Endothelial cell of umbilical vein (primary cell): ENCODE results near the gene TRABD2A. TPM values are rescaled to one million over a fixed set of nuclear protein-coding genes. Genes with fewer than 3 reads are reported as not detected.

Experiments
- BruUV-seq: library from RNA; stranded (reverse); fragments of 400-500 nt; replicated peaks from 2 replicates; lab custom pipeline; 2021; lab: Mats Ljungman, UMichigan
- CTCF ChIA-PET: fragments of 300-600, 350-600 bp; sonication (Branson Sonifier 250); formaldehyde crosslinking; loops from one replicate; lab custom pipeline; 2021; ENCODE audit warnings: antibody characterized with exemption, inconsistent platforms; lab: Charles Lee
- POLR2A ChIA-PET: fragments of 300-600, 350-600 bp; sonication (Branson Sonifier 250); formaldehyde crosslinking; loops from one replicate; lab custom pipeline; 2021; ENCODE audit warnings: antibody characterized with exemption, inconsistent platforms; lab: Charles Lee
- DNase-seq: peaks from one replicate; pipeline ENCODE4 v3.0.0-alpha.2; 2011; ENCODE audit warnings: low read depth, low spot score
- FAIRE-seq: peaks from 2 replicates; lab custom pipeline; 2011; peaks lifted over from hg19 to GRCh38; lab: Jason Lieb, UNC
- H2AFZ ChIP-seq: 2 replicates; pipeline ENCODE4 v1.6.0; 2012; ENCODE audit warnings: low read depth, low read length, control low read depth, inconsistent platforms
- H3K27ac ChIP-seq: 2 replicates; pipeline ENCODE4 v1.5.1; 2011; ENCODE audit warnings: low read depth, mild to moderate bottlenecking, control low read depth, low read length, moderate library complexity; ENCODE audit not compliant: insufficient read depth
- H3K27me3 ChIP-seq, 2 experiments: 2 replicates each; pipeline versions ENCODE4 v1.6.0 to v1.6.1; 2011; ENCODE audit warnings: low read length in 2 of 2, mixed read lengths in 1 of 2; ENCODE audit not compliant: control insufficient read depth in 2 of 2, insufficient read depth in 2 of 2
- H3K36me3 ChIP-seq, 2 experiments: 2 replicates in 1 of 2; 3 replicates in 1 of 2; pipeline ENCODE4 v1.5.1; 2011; ENCODE audit warnings: low read length in 2 of 2, mild to moderate bottlenecking in 1 of 2, moderate library complexity in 1 of 2; ENCODE audit not compliant: control insufficient read depth in 2 of 2, insufficient read depth in 2 of 2; ENCODE audit errors: extremely low read depth in 1 of 2
- H3K4me1 ChIP-seq: 3 replicates; pipeline ENCODE4 v1.5.1; 2011; ENCODE audit warnings: mild to moderate bottlenecking, low read length; ENCODE audit not compliant: control insufficient read depth, insufficient read depth; ENCODE audit errors: extremely low read depth
- H3K4me2 ChIP-seq: 2 replicates; pipeline ENCODE4 v1.6.1; 2011; ENCODE audit warnings: low read length, control low read depth, mixed read lengths; ENCODE audit not compliant: insufficient read depth
- H3K4me3 ChIP-seq, 3 experiments: fragments of 200-600 bp in 1 of 3; sonication (generic), shearing (Covaris generic) in 1 of 3; replicated peaks in 1 of 3; 2 replicates each; pipeline ENCODE4 v1.5.1; 2011 to 2016; ENCODE audit warnings: control low read depth in 3 of 3, low read length in 3 of 3, mild to moderate bottlenecking in 2 of 3, inconsistent platforms in 1 of 3, low read depth in 1 of 3, moderate library complexity in 1 of 3; ENCODE audit not compliant: insufficient read depth in 1 of 3
- H3K79me2 ChIP-seq: 2 replicates; pipeline ENCODE4 v1.6.0; 2012; ENCODE audit warnings: low read length, inconsistent platforms; ENCODE audit not compliant: control insufficient read depth, insufficient read depth
- H3K9ac ChIP-seq: replicated peaks from 2 replicates; pipeline ENCODE3; 2011; ENCODE audit warnings: low read length, control low read depth; ENCODE audit not compliant: insufficient read depth; ENCODE audit errors: extremely low read depth
- H3K9me1 ChIP-seq: replicated peaks from 3 replicates; pipeline ENCODE4 v1.6.0; 2011; ENCODE audit warnings: mild to moderate bottlenecking, low read length; ENCODE audit not compliant: control insufficient read depth, insufficient read depth; ENCODE audit errors: extremely low read depth
- H3K9me3 ChIP-seq: replicated peaks from 2 replicates; pipeline ENCODE4 v1.5.1; 2012; ENCODE audit warnings: low read length, inconsistent platforms; ENCODE audit not compliant: control insufficient read depth, insufficient read depth
- H4K20me1 ChIP-seq: replicated peaks from 2 replicates; pipeline ENCODE3; 2011; ENCODE audit warnings: mild to moderate bottlenecking, low read length; ENCODE audit not compliant: control insufficient read depth, insufficient read depth; ENCODE audit errors: extremely low read depth
- EZH2 ChIP-seq: IDR thresholded peaks from 2 replicates; pipeline ENCODE4 v1.6.1; 2012; ENCODE audit warnings: borderline replicate concordance, low read depth, mild to moderate bottlenecking, moderate library complexity, low read length, inconsistent platforms; ENCODE audit not compliant: severe bottlenecking
- FOS ChIP-seq: IDR thresholded peaks from 2 replicates; pipeline ENCODE4 v1.6.1; 2011; ENCODE audit warnings: mild to moderate bottlenecking, low read length, moderate library complexity, borderline replicate concordance; ENCODE audit not compliant: insufficient read depth
- GATA2 ChIP-seq: IDR thresholded peaks from 2 replicates; pipeline ENCODE4 v1.7.0; 2011; ENCODE audit warnings: low read depth, mild to moderate bottlenecking, moderate library complexity, mixed read lengths, low read length; ENCODE audit not compliant: insufficient read length, insufficient read depth
- JUN ChIP-seq: IDR thresholded peaks from 2 replicates; pipeline ENCODE4 v1.6.1; 2011; ENCODE audit warnings: borderline replicate concordance, low read depth; ENCODE audit not compliant: insufficient read length, insufficient read depth
- MYC ChIP-seq: IDR thresholded peaks from one replicate; pipeline ENCODE4 v1.6.1; 2011; ENCODE audit warnings: mild to moderate bottlenecking, low read depth, low read length
- POLR2A ChIP-seq: IDR thresholded peaks from 2 replicates; pipeline ENCODE4 v1.6.1; 2012; ENCODE audit warnings: low read depth, mild to moderate bottlenecking, control low read depth, low read length
- POLR2AphosphoS5 ChIP-seq: IDR thresholded peaks from 2 replicates; pipeline ENCODE4 v1.6.1; 2012; ENCODE audit warnings: low read depth, mild to moderate bottlenecking, control low read depth, low read length, moderate library complexity; ENCODE audit not compliant: insufficient read depth
- dilution Hi-C: fragments of 300-500 bp; cut with MboI; formaldehyde crosslinking; loops from one replicate; pipeline ENCODE4 v1.15.0; 2019; ENCODE audit warnings: low sequenced_read_pairs; ENCODE audit not compliant: extremely low pct_ligation_motif_present
- intact Hi-C: fragments of 100-400 bp; cut with micrococcal nuclease; formaldehyde crosslinking; loops from one replicate; pipeline ENCODE4 v1.10.0; 2022
- polyA plus RNA-seq, 4 experiments: library from polyadenylated mRNA; depleted of rRNA in 3 of 4; stranded (reverse) in 3 of 4; unstranded in 1 of 4; fragments of >200 nt; gene quantifications; 2 replicates each; pipeline versions ENCODE4 v1.2.1 to v1.2.3, GENCODE V29; 2011 to 2012; ENCODE audit warnings: missing spikeins in 1 of 4
- total RNA-seq: library from RNA; stranded (reverse); gene quantifications from 2 replicates; pipeline ENCODE4 v1.2.3, GENCODE V29; 2021
- TF ChIP-seq, protein P1 (sequence below): IDR thresholded peaks from 2 replicates; pipeline ENCODE4 v1.6.1; 2011; ENCODE audit not compliant: insufficient read depth, insufficient read length
- TF ChIP-seq, protein P2 (sequence below), 2 donors: IDR thresholded peaks; 1 replicate in 1 of 2; 2 replicates in 1 of 2; pipeline ENCODE4 v1.5.1; 2011; ENCODE audit warnings: low read length in 2 of 2, mild to moderate bottlenecking in 2 of 2, moderate library complexity in 2 of 2, control low read depth in 1 of 2, inconsistent platforms in 1 of 2, low read depth in 1 of 2; ENCODE audit not compliant: insufficient read depth in 1 of 2; ENCODE audit errors: extremely low read depth in 1 of 2

TRABD2A gene
- total and polyA plus RNA-seq, 2 donors (not counting 3 experiments of a cell fraction or from before 2014, with no cell fraction given) = 1.0 to 1.8 TPM

DNA sequence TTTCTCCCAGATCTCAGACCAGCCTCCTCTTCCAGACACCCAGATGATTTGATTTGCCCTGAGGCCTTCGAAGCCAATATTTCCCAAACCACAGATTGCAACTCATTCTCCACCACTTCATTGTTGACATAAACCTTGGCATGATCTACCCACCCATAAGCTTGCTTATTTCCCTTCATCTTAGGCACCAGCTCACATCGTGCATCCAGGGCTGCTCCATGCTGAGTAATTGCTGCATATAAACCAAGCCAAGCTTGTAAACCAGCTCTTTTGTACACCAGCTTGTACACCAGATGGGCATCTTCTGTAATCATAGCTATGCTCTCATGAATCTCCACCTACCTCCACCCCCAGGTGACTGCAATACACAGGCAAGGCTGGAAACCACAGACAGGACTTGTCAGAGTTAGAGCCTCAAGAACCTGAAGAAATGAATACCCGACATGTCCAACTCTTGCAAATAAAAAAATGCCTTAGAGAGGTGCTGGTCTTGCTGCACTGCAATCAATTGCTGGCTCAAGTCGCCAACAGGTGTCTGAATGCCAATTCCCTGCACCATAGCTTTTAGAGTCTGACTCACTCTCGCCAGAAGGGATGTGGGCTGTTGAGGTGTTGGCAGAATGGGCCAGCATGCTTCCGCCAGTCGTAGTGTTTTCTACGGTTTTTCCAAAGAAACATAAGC lies 31.5 kb downstream of the TRABD2A start:
- dilution Hi-C loops = no loop called here
- TF ChIP-seq, protein P1, sequence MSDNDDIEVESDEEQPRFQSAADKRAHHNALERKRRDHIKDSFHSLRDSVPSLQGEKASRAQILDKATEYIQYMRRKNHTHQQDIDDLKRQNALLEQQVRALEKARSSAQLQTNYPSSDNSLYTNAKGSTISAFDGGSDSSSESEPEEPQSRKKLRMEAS = no peak
- no peak for TF ChIP-seq FOS
- TF ChIP-seq GATA2 = no peak
- TF ChIP-seq POLR2A = no peak
- TF ChIP-seq JUN = no peak
- TF ChIP-seq, protein P2, sequence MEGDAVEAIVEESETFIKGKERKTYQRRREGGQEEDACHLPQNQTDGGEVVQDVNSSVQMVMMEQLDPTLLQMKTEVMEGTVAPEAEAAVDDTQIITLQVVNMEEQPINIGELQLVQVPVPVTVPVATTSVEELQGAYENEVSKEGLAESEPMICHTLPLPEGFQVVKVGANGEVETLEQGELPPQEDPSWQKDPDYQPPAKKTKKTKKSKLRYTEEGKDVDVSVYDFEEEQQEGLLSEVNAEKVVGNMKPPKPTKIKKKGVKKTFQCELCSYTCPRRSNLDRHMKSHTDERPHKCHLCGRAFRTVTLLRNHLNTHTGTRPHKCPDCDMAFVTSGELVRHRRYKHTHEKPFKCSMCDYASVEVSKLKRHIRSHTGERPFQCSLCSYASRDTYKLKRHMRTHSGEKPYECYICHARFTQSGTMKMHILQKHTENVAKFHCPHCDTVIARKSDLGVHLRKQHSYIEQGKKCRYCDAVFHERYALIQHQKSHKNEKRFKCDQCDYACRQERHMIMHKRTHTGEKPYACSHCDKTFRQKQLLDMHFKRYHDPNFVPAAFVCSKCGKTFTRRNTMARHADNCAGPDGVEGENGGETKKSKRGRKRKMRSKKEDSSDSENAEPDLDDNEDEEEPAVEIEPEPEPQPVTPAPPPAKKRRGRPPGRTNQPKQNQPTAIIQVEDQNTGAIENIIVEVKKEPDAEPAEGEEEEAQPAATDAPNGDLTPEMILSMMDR (IDR thresholded peaks at IDR 0.05; ENCODE audit: extremely low read depth in 1 of 2, insufficient read depth in 1 of 2, low read depth in 1 of 2, low read length in 2 of 2) = no peak
- TF ChIP-seq EZH2 = no peak
- no peak for TF ChIP-seq POLR2AphosphoS5
- no peak for TF ChIP-seq MYC
- Histone ChIP-seq H3K4me1 (no peaks in the 10 kb centered on the region), H4K20me1 (no peaks in the 10 kb centered on the region), H3K27me3 (peaks cover 0 to 1% of the 10 kb centered on the region in 2 experiments), H3K4me2 (no peak overlapping the region), H3K4me3 (no peak overlapping the region), H3K36me3 (no peaks in the 10 kb centered on the region), H3K9ac (no peak overlapping the region), H3K9me3 (no peaks in the 10 kb centered on the region), H3K9me1 (no peaks in the 10 kb centered on the region), H3K79me2 (no peaks in the 10 kb centered on the region), H3K27ac (no peak overlapping the region), H2AFZ (no peak overlapping the region)
- no TSS peak for BruUV-seq
- ChIA-PET POLR2A (no interaction called here), CTCF (interaction anchor here (0.7 kb wide), 1 partner anchor 33 kb away, joined by 3 read pairs; no protein-coding TSS in a partner anchor)
- intact Hi-C loops = no loop called here
- FAIRE-seq (no peak), DNase-seq (no peak)
